GM21737 (cell line): ENCODE measurements around the gene ACSS1.

ENCODE experiments used
- ATAC-seq: cut with Tn5 transposase; IDR thresholded peaks from one replicate; pipeline ENCODE4 v1.9.1; 2021; ENCODE audit warnings: mild to moderate bottlenecking, moderate library complexity; ENCODE audit not compliant: unreplicated experiment

The ACSS1 gene

DNA sequence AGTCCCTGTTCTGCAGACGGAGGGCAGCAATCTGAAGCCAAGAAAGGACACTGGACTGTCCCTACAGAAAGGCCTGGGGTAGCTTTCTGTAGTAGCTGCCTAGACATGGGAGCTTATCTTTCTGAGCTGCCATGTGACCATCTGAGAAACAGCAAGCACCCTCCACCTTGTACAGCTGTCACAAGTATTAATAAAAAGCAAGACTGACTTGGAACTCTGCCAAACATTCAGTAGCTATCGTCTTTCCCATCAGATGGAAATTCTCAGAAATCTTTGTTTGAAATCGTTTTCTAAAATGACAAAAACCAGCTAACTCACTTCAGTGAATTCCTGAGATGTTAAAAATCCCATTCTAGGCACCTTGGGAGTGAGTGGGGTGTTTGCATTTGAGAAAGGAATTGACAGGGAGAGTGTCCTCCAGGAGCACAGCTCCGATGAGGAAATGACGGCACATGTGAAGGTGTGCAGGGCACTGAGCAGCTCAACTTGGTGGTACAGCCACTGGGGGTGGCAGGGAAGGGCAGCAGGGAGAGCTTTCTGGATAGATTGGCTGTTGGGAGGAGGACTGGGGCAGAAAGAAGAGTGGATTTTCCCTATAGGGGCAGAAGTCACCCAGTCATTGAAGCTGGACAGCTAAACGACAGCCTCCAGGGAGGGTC is 24.5 kb downstream of the ACSS1 start:
- ATAC-seq, result no peak

DNA sequence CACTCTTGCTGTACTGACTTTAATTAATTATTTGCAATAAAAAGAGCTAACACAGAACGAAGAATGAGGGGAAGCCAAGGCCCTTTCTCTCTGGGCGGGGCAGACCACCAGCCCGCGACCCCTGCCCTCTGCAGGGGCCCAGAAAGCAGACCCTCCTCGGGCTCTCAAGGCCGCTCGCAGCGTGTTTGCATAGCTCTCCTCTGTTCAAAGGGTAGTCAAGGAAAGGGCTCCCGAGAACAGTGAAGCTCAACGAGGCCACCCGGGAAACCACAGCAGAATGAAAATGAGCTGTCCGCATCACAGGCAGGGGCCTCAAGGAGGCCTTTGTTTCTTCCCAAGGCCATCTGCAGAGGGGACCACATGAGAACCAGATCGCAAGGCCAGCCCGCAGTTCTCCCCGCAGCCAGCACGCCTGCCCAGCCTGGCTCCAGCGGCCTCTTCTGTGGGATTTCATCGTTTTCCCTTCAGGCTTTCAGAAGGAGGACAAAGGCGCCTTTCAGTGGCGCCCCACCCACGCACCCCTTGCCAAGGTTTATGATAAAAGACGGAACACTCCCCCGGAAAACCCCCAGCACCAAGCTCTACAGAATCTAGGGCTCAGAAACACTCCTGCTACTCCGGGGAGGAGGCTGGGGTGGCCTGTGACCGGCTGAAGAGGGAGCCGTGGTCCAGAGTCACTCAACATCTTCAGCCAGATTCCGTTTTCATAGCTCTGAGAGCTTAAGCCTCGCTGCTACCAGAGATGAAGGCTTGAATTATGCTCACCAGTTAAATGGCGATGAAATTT is 25.3 kb downstream of the ACSS1 start:
- ATAC-seq, result no peak

DNA sequence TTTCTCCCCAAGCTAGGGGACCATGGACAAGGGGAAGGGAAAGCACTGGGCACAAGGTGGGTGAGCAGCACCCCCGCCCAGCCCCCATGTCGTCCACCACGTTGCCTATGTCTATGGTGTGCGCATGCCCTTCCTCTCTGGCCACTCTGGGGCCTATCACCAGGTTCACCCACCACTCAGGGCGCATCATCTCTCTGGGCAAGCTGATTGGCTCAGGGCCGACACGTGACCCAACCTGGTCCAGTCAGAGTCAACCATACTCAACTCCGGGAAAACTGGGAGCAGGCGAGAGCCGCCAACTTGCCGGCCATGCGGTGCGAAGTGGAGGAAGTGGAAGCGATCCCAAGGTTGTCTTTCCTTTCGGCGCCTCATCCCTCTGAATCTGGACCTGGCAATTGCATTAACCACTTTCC is 25.9 kb downstream of the ACSS1 start:
- ATAC-seq, result no peak

DNA sequence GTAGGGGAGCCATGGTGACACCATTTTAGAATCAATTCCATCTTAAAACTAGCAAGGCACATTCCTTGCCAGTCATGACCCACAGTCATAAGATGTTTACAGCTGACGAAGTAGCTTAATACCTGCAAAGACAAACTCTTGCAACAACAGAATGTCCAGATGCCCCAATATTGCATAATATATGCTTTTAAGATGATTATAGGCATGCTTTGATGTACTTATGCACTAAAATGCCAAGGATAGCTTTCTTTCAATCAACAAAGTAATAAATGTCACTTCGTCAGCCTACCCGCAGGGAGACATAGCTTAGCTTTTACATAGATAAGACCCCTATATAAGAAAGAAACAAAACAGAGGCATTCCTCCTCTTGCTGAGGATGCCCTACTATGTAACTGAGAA is 26.7 kb downstream of the ACSS1 start:
- ATAC-seq, result no peak

DNA sequence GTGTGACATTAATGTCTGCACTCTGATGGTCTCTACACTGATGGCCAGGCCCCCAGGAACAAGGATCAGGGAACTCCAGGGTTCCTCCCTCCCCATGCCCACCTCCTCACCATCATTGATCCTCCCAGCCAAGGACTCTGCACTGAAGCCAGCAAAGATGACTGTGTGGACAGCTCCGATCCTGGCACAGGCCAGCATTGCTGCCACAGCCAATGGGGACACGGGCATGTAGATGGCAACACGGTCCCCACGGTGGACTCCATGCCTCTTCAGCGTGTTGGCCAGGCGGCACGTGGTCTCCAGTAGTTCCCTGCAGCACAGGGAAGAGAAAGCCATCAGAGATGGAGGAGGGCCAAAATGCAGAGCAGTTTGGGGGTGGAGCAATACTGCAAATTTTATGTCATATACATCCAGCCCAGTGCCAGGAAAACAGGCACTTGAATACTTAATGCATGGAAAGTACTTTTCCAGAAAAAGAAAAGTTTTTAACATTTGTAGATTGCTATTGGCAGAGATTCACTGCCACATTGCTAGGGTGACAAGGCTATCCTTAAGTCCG is 27.2 kb downstream of the ACSS1 start:
- ATAC-seq, result no peak

DNA sequence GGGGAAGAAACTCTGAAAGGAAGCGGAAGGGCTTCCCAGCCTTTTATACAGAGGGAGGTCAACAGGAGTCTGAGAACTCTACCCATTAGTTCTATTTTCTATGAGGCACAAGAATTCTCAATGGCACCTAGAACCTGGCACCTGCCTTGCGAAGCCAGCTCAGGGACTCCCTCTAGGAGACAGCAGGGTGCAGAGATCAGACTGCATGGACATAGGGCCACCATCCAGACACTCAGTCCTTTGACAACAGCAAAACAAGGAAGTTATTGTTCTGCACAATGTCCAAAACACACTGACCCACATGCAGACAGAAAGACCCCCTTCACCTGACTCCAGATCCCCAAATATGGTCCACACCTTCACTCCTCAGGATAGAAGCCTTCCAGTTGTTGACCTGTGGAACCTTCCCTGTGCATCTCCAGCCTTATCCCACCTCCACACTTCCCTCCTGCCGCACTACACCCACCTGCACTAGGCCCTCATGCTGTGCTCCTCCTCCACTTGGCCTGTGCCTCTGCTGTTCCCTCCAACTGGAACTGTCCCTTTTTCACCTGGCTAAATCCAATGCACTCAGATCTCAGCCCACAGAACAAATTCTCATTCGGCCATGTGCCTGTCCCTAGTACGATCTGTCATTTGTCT is 27.8 kb downstream of the ACSS1 start:
- no peak for ATAC-seq

DNA sequence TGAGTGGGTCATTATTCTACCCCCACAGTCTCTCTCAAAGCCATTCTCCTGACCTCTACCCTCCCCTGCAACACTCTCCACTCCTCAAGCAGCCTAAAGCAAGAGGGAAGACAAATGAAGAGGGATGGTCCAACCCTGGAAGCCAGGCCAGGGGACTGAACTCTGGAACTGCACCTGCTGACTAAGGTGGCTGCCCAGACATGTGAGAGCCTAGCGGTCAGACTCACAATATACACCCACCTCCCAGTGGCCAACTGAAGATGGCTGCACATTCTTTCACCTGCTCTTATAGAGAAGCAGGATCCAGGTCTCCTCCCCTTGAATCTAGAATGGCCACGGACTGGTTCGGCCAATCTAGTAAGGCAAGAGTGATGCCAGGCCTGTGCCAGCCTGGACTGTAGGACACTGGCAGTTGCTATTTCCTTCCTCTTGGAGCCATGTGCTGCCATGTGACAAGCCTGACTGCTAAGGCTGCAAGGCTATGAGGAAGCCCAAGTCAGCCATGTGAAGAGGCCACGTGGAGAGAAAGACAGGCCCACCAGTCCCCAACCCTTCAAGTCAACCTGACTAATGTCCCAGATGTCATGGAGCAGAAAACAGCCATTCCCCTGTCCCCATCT is 31.8 kb downstream of the ACSS1 start:
- no peak for ATAC-seq

DNA sequence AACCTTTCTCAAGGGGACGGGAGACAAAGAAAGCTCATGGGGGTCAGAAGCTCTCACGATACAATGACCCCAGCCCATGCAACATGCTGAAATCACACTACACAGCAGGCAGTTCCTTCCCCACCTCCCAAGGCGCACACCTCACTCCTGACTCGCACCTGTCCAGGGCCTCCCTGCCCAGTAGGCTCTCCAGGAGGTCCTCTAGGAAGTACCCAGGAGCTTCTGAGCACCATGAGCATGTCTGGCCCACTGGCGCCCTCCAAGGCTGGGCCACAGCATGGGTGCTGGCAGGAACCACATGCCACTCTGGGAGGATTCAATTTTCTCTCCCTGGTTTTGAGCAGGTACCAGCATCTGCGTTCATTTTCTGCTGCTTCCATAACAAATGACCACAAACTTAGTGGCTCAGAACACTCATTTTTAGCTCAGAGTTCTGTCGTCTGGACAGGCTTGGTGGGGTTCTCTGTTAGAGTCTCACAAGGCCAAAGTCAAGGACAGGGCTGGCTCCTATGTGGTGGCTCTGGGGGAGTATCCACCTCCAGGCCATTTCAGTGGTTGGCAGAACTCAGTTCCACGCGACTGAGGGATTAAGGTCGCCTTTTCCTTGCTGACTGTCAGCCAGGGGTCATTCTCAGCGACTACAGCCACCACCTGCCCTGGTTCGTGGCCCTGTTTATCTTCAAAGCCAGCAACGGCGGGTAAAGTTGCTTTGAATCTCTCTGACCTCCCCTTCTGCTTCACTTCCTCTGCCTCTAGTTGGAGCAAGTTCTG is 32.7 kb downstream of the ACSS1 start:
- ATAC-seq, result no peak

DNA sequence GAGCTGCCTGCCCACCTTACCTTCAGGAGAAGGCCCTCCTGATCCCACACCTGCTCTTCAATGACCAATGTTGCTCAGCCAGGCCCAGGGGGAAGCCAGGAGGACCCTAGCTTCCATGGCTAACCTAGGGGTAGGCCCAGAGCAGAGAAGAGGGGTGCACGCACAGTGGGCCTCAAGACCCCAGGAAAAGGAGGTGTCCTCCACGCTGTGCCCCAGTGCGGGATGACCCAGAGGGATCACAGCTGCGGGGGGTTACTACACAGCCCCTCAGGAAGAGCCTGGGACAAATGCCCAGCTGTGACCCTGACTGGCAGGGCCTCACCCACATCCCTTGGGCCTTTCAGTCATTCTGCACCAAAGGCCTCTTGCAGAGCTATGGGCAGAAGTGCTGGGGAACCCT is 33.8 kb downstream of the ACSS1 start:
- no peak for ATAC-seq

DNA sequence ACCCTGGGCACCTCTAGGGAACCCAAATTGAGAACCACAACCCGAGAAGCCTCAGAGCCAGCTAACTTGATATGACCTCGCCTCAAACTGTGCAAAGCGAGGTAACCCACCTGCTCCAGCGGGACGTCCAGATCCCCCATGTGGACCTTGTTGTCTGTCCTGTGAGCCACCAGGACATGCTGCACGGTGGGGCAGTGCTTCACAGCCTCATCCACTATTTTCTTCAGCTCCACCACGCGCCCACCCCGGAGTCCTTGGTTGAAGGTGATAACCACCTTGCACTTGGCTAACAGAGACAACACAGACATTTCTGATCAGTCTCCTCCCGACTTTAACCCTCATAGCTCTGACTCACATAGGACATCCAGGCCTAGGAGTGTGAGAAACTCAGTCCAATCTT is 34.6 kb downstream of the ACSS1 start:
- no peak for ATAC-seq

DNA sequence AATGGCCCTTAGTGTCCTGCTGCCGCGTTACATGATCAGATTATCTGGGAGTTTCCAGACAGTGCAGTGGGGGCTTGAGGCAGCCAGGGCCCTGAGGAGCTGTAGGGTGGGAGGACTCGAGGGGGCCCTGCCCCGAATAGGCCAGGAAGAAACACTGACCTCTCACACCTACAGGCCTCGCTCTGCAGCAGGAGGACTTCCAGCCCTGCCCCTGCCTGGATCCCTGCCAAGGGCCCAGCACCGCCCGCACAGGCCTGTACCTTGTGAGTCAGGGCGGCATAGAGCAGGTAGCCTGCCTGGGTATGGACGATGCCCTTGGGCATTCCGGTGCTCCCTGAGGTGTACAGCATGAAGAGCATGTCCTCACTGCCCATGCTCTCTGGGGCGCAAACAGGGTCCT is 35.3 kb downstream of the ACSS1 start:
- no peak for ATAC-seq

DNA sequence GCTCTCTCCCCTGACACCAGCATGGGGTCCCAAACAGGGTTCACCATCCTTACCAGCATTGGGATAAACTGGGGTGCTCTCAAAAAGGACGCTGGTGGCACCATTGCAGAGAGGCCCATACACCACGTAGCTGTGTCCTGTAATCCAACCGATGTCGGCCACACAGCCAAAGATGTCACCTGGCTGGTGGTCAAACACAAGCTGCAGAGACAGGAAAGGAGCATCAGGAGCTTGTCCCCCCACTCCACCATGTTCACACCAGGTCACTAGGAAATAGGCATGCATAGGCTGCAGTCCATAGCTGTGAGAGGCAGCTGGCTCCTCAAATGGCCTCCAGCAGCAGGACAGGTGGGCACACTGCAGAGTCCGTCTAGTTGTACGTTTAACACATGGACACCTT is 36.6 kb downstream of the ACSS1 start:
- no peak for ATAC-seq

DNA sequence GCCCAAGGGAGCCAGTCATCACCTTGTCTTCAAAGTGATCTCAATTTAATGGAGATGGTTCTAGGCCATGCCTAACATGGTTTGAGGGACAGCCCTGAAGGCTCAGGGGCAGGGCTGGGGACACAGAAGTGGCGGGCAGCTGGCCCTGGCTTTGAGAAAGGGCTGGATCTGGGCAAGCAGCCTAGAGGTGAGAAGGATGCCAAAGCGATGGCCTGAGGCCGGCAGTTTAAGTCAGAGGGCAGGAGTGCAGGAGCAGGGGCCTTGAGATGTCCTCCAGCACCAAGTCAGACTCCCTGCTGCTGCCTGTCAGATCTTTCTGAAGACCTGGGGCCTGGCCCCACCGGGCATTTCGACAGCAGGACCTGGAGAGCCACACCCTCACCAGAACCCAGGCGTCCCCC is 37.0 kb downstream of the ACSS1 start:
- no peak for ATAC-seq

DNA sequence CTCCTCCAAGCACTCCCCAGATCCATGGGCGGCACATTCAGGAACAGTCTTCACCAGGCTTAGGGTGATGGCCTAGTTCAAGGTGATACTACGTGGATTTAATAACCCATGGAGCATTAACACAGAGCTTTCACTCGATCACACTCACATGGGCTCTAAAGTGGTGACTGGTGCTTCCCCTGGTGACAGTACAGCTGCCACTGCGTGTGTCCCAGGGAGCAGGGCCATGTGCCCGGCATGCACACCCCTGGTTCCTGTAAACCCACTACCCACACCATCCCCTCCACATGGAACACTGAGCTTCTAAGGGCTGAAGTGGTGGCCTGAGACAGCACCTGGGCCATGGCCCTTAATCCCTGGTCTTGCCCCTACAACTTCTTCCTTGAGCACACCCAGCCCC is 37.6 kb downstream of the ACSS1 start:
- no peak for ATAC-seq

DNA sequence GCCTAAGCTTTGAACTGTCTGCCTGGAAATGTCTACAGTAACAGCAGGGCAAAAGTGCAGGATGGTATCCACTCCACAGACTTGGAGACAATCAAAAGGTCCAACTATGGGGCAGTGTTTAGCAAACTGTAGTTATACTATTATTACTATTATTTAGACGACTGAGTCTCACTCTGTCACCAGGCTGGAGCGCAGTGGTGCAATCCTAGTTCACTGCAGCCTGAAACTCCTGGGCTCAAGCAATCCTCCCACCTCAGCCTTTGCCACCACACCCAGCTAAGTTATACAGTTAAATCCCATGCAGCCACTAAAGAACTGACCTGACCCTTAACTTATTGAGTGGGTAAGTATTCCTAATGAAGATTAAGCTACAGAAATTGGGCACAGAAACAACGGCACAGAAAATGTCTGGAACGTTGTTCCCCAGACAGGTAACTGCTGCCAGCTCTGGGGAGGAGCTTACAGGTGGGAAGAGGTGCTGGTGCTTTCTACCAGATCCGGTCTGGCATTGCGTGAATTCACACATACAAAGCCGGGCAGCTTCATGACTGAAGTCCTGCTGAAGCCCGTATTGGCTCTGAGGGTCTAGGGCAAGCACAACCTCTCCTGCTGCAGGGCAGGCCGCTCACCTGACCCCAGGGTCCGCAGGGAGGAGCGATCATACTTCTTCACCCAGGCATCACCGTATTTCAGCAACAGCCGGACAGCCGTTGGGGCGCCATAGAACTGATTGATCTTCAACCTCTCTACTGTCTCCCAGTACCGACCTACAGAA is 38.4 kb downstream of the ACSS1 start:
- ATAC-seq, result no peak

DNA sequence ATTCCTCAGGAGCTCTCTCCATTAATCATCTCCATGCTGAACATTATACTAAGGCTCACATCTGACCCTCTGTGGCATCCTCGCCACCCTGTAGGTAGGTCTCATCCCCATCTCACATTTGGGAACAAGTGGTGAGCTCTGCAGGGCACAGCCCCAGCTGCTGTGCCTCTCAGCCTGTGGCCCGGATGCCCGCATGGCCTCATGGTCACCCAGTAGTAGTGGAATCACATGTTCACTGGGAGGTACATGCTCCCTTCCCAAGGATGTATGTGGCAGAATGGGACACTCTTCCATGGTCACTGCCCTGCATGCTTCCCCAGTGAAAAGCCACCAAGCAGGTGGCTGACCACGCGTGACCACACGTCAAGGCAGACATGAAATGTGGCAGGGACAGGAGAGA is 39.1 kb downstream of the ACSS1 start:
- no peak for ATAC-seq

DNA sequence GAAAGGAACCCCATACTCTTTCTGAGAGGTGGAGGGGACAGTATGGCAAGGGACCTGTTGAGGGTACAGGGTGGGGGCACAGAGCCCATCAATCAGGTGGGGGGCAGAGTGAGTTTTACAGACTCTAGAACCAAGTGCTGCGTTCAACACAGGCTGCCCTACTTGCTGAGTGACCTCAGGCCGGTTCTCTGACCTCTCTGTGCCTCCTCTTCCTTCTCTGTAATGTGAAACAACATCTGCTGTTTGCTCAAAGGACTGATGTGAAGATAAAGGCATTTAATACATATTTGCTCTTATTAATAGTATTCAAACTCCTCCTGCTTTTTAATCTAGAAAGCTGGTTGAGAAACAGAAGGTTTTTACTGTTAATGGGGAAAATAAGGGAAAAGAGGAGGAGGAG is 39.5 kb downstream of the ACSS1 start:
- ATAC-seq, result no peak

DNA sequence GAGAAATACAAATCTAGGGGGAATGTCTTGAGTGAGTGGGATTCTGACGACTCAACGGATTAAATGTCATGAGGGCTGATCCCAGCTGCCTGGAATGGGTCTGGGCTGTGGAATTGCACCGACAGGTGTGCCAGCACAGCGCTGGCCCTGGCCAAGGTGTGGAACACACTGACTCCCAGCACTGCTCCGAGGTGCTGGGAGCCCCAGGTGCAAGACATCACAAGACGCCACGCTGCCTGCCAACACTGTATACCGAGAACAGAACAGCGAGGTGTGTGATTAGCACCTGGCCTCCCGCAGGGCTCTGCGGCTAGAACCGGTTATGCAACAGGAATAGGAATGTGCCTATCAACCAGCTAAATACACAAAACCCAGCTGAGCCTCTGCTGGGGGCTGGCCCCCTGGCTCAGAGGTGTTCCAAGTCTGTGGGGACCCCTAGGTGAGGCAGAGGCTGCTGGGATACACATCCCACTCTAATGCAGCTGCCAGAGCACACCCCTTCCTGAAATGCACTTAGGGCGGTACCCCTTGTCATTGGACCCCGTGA is 40.6 kb downstream of the ACSS1 start:
- ATAC-seq, result no peak

DNA sequence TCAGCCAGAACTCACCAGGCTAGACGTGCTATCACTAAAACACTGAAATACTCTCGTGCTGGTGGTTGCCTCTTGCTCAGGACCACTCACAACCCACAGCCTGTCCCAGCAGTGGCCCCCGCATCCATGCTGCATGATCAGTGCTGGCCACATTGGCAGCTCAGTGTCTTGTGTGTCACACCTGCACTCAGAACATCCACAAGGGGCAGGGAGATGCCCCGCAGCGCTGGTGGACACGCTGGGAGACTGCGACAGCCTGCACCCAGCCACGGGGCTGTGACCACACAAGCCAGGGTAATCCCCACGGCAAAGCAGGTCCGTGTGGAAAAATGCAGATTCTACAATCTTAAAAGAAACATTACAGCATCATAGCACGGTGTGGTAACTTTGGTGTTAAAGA is 41.5 kb downstream of the ACSS1 start:
- no peak for ATAC-seq

DNA sequence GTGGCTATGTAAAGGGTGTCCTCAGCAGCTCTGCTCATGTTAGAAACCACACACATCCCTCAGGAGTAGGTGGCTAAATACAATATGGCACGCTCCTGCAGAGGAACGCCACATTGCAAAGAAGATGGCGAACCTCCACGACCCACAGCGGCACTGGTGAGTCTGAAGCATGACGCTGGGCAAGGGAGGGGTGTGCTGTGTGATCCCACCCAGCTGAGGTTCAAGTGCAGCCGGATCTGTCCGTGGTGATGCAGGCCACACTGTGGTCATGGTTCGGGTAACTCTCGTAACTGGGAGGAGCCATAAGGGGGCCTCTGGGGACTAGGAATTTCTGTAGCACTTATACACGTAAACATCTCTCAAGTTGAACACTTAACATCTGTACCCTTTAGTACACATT is 42.0 kb downstream of the ACSS1 start:
- no peak for ATAC-seq
